ENCODE measurements around the gene TCTA. TPM values are rescaled to one million over a fixed set of nuclear protein-coding genes. Genes with fewer than 3 reads are reported as not detected.

The TCTA gene
- total and polyA plus RNA-seq, 9 of the 15 experiments (the other 6 are each of a cell fraction or from before 2014, with no cell fraction given) = 4.0 to 15.4 (median 8.2) TPM

GRCh38 chr3:49371946-49372345, 40.3 kb upstream of the TCTA start:
- in situ Hi-C loops (cut with MboI) = no loop called here

More at GRCh38 chr3:49371946-49372345, 40.3 kb upstream of the TCTA start:
- Histone ChIP-seq H3K27ac (ENCODE audit: extremely low read depth, low read depth, low read length) (no peak overlapping the region), H3K4me2 (ENCODE audit: insufficient read depth, low read length) (no peak overlapping the region), H3K9me3 (replicated peaks; ENCODE audit: control insufficient read depth, insufficient read depth, low read depth, low read length) (no peaks in the 10 kb centered on the region), H3K27me3 (ENCODE audit: control insufficient read depth in 2 of 2, insufficient read depth in 2 of 2, low read length in 2 of 2) (no peaks in the 10 kb centered on the region), H4K20me1 (replicated peaks; ENCODE audit: control insufficient read depth, insufficient read depth, low read length) (peaks cover 5% of the 10 kb centered on the region; the same call in 1 of the 2 replicates), H3K36me3 (ENCODE audit: control insufficient read depth, insufficient read depth, low read length) (peaks cover 64% of the 10 kb centered on the region), H3K9ac (ENCODE audit: insufficient read depth in 1 of 2, low read depth in 2 of 2, low read length in 2 of 2) (no peak overlapping the region), H3K79me2 (ENCODE audit: control insufficient read depth, insufficient read depth, low read length) (peaks cover 43% of the 10 kb centered on the region), H2AFZ (ENCODE audit: low read depth, low read length) (no peak overlapping the region), H3K9me1 (ENCODE audit: control insufficient read depth, insufficient read depth, low read length) (no peaks in the 10 kb centered on the region), H3K4me1 (replicated peaks in 1 of 2; ENCODE audit: control insufficient read depth in 2 of 2, insufficient read depth in 2 of 2, low read length in 2 of 2) (no peaks in the 10 kb centered on the region), H3K4me3 (no peak overlapping the region)
- ATAC-seq (no peak), DNase-seq (ENCODE audit: extremely low read depth in 1 of 4, low spot score in 3 of 4) (no peak), FAIRE-seq (no peak)
- CTCF ChIA-PET (ENCODE audit: low intra/inter-chr PET ratio) = no interaction called here
- TF ChIP-seq SNAPC5 (CRISPR knock-in tag; IDR thresholded peaks at IDR 0.05) (no peak), PRPF4 (IDR thresholded peaks at IDR 0.05; ENCODE audit: insufficient read depth, low read depth, low read length, poor library complexity, severe bottlenecking) (no peak), CEBPG (CRISPR knock-in tag; IDR thresholded peaks at IDR 0.05) (no peak), CEBPG (tag; conservative IDR thresholded peaks at IDR 0.05 in 1 of 2, IDR thresholded peaks at IDR 0.05 in 1 of 2) (no peak), KDM2B (CRISPR knock-in tag; IDR thresholded peaks at IDR 0.05) (no peak), ZBTB2 (IDR thresholded peaks at IDR 0.05) (no peak), CEBPB (tag; IDR thresholded peaks at IDR 0.05) (no peak)
- TF ChIP-seq, protein P1, sequence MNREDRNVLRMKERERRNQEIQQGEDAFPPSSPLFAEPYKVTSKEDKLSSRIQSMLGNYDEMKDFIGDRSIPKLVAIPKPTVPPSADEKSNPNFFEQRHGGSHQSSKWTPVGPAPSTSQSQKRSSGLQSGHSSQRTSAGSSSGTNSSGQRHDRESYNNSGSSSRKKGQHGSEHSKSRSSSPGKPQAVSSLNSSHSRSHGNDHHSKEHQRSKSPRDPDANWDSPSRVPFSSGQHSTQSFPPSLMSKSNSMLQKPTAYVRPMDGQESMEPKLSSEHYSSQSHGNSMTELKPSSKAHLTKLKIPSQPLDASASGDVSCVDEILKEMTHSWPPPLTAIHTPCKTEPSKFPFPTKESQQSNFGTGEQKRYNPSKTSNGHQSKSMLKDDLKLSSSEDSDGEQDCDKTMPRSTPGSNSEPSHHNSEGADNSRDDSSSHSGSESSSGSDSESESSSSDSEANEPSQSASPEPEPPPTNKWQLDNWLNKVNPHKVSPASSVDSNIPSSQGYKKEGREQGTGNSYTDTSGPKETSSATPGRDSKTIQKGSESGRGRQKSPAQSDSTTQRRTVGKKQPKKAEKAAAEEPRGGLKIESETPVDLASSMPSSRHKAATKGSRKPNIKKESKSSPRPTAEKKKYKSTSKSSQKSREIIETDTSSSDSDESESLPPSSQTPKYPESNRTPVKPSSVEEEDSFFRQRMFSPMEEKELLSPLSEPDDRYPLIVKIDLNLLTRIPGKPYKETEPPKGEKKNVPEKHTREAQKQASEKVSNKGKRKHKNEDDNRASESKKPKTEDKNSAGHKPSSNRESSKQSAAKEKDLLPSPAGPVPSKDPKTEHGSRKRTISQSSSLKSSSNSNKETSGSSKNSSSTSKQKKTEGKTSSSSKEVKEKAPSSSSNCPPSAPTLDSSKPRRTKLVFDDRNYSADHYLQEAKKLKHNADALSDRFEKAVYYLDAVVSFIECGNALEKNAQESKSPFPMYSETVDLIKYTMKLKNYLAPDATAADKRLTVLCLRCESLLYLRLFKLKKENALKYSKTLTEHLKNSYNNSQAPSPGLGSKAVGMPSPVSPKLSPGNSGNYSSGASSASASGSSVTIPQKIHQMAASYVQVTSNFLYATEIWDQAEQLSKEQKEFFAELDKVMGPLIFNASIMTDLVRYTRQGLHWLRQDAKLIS (CRISPR knock-in tag; IDR thresholded peaks at IDR 0.05) = no peak
- intact Hi-C loops (cut with micrococcal nuclease) = no loop called here
- BruUV-seq (replicated peaks) = no TSS peak
- POLR2A ChIA-PET = no interaction called here

Data from K562 (cell line).